SK-N-SH (cell line): ENCODE results near the gene TAF1L.

Experiments used
- FOXJ3 ChIP-seq: sonication (generic); formaldehyde crosslinking; IDR thresholded peaks from 2 replicates; pipeline ENCODE4 v1.5.1; 2020; ENCODE audit warnings: mild to moderate bottlenecking, missing genetic modification reagents
- RCOR1 ChIP-seq: fragments of 150-350 bp; IDR thresholded peaks from 2 replicates; pipeline ENCODE4 v1.6.1; 2017; ENCODE audit warnings: antibody characterized with exemption, low read length
- SMC3 ChIP-seq: IDR thresholded peaks from 2 replicates; pipeline ENCODE4 v1.6.1; 2012; ENCODE audit warnings: low read depth, low read length, improper control_type of control experiment
- TAF1 ChIP-seq: IDR thresholded peaks from 2 replicates; pipeline ENCODE4 v1.6.1; 2012; ENCODE audit warnings: low read depth, mild to moderate bottlenecking, low read length, moderate library complexity, borderline replicate concordance
- TF ChIP-seq, protein P1 (sequence below): fragments of 200-600 bp; sonication (generic); IDR thresholded peaks from 2 replicates; pipeline ENCODE4 v1.6.1; 2017; ENCODE audit warnings: antibody characterized with exemption, mild to moderate bottlenecking, moderate library complexity
- TF ChIP-seq, protein P2 (sequence below): IDR thresholded peaks from 2 replicates; pipeline ENCODE4 v1.4.0; 2012; ENCODE audit warnings: low read depth, borderline replicate concordance
- TF ChIP-seq, protein P3 (sequence below): IDR thresholded peaks from 2 replicates; pipeline ENCODE4 v1.4.0; 2012; ENCODE audit warnings: low read depth

DNA sequence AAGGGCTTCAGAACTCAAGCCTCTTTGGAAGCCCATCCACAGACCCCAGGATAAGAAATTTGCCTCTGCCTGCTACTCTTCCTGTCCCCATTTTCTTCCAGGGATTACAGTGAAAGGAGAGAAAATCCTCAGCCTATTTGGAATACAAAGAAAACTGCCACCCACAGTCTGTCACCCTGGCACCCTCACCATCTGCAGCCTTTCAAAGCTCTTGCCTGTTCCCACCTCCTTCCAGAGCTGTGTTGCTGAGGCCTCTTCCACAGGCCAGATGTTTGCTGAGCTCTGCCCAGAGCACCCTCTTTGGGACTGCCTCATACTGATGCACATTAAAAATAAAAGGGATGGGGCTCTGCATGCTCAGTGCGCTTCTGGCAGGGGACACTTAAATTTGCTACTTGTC lies 35.9 kb upstream of the TAF1L start:
- TF ChIP-seq, protein P1, sequence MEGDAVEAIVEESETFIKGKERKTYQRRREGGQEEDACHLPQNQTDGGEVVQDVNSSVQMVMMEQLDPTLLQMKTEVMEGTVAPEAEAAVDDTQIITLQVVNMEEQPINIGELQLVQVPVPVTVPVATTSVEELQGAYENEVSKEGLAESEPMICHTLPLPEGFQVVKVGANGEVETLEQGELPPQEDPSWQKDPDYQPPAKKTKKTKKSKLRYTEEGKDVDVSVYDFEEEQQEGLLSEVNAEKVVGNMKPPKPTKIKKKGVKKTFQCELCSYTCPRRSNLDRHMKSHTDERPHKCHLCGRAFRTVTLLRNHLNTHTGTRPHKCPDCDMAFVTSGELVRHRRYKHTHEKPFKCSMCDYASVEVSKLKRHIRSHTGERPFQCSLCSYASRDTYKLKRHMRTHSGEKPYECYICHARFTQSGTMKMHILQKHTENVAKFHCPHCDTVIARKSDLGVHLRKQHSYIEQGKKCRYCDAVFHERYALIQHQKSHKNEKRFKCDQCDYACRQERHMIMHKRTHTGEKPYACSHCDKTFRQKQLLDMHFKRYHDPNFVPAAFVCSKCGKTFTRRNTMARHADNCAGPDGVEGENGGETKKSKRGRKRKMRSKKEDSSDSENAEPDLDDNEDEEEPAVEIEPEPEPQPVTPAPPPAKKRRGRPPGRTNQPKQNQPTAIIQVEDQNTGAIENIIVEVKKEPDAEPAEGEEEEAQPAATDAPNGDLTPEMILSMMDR: no peak
- TF ChIP-seq, protein P2, sequence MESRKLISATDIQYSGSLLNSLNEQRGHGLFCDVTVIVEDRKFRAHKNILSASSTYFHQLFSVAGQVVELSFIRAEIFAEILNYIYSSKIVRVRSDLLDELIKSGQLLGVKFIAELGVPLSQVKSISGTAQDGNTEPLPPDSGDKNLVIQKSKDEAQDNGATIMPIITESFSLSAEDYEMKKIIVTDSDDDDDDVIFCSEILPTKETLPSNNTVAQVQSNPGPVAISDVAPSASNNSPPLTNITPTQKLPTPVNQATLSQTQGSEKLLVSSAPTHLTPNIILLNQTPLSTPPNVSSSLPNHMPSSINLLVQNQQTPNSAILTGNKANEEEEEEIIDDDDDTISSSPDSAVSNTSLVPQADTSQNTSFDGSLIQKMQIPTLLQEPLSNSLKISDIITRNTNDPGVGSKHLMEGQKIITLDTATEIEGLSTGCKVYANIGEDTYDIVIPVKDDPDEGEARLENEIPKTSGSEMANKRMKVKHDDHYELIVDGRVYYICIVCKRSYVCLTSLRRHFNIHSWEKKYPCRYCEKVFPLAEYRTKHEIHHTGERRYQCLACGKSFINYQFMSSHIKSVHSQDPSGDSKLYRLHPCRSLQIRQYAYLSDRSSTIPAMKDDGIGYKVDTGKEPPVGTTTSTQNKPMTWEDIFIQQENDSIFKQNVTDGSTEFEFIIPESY: no peak
- TF ChIP-seq FOXJ3 (CRISPR knock-in tag): no peak
- TF ChIP-seq, protein P3, sequence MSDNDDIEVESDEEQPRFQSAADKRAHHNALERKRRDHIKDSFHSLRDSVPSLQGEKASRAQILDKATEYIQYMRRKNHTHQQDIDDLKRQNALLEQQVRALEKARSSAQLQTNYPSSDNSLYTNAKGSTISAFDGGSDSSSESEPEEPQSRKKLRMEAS: no peak
- TF ChIP-seq TAF1: no peak
- no peak for TF ChIP-seq RCOR1
- no peak for TF ChIP-seq SMC3
